HUDEP-2 (cell line): Measurements from ENCODE around the gene TAS2R40.
"Not testable (repeated sequence)": the region's sequence is repeated elsewhere in the genome, so short reads cannot be mapped to it uniquely, and the experiment has no call there.

Experiments
- DNase-seq, 76 experiments: peaks; one replicate each; lab custom pipeline; 2025; ENCODE audit not compliant: unreplicated experiment in 76 of 76; lab: John Stamatoyannopoulos, UW

Gene TAS2R40

GRCh38 chr7:143221737-143222136, at the start of gene TAS2R40:
TSS of gene TAS2R40 (plus strand) at chr7:143222037. CDS start at chr7:143222079, 42 bp downstream.
- DNase-seq: no peak

GRCh38 chr7:143172354-143172753, 49.5 kb upstream of the TAS2R40 start:
- no peak for DNase-seq

DNA sequence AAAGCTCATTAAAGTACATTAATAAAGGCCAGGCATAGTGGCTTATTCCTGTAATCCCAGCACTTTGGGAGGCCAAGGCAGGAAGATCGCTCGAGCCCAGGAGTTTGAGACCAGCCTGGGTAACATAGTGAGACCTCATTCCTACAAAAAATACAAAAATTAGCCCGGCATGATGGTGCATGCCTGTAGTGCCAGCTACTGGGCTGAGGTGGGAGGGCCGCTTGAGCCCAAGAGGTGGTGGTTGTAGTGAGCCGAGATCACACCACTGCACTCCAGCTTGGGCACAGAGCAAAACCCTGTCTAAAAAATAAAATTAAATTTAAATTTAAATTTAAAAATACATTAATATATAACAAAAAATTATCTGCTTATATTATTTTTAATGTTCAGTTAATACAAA, 45.7 kb upstream of the TAS2R40 start:
- no peak for DNase-seq

DNA sequence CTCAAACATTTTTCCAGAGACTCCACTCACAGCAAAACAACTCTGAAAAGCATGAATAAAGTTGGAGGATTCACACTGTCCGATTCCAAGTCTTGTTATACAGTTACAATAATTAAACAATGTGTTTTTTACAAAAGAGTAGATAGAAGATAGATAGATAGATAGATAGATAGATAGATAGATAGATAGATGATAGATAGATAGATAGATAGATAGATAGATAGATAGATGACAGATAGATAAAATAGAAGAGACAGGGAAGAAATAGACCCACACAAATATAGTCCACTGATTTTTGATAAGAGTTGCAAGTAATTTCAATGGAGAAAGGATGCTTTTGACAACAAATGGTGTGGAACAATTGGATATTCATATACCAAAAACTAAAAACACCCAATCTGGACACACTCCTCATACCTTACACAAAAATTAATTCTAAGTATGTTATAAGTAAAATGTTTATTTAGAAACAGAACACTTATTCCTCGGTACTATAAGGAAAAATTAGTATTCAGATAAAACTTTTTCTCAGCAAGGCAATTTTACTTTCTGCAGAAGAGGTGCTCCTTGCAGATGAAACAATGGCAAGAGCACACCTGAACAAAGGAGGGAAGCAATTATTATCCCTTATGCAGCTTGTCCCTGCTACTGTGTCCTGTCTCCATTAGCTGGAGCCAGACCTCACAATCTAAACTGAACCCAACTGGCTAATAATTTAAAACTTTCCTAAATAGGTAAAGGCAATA, 44.3 kb upstream of the TAS2R40 start:
- no peak for DNase-seq

- DNase-seq: not testable (repeated sequence)
Measured at GRCh38 chr7:143180771-143181170, 41.1 kb upstream of the TAS2R40 start.

DNA sequence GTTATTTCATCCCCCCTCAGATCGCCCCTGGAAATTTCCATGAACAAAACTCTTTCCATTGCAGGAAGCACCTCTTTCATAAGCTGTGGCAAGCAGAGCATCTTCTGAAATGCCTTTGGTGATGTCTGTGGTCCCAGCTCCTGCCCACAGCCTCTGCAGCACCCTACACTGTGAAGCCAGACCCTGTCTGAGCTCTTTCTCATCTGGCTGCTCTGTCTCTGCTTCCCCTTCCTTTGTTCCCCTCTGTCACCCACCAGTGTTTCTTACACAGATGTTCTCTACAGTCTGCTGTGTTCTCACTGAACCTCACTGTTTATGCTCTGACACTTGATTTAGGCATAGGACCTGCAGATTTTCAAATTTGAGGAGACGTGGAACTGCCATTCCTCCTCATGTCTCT, 40.5 kb upstream of the TAS2R40 start:
- DNase-seq: no peak

DNA sequence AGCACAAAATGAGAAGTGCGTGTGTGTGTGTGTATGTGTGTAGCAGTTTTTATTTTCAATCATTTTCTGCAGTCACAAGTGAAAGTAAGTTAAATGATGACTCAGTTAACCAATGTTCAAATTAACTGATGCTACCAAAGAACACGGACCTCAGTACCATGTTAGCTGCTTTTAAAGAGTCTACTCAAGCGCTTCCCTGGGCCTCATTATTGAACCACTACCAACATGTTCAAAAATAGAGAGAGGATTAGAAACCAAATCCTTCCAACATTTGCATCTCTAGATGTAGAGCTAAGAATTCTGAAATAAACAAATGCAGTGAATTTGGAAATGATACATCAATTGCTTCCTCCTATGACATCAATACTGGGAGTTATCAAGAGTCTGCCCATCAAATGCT, 38.8 kb upstream of the TAS2R40 start, which contains the start of gene TAS2R39:
TSS of gene TAS2R39 (plus strand) at position 396 of the 400 bp plus-strand sequence. CDS start at position 396, 0 bp downstream.
- DNase-seq: no peak

- no peak for DNase-seq
Measured at GRCh38 chr7:143185551-143185950, 36.3 kb upstream of the TAS2R40 start.

- DNase-seq: no peak
Measured at GRCh38 chr7:143188994-143189393, 32.8 kb upstream of the TAS2R40 start.

GRCh38 chr7:143193880-143194279, 28.0 kb upstream of the TAS2R40 start:
- DNase-seq: no peak

DNA sequence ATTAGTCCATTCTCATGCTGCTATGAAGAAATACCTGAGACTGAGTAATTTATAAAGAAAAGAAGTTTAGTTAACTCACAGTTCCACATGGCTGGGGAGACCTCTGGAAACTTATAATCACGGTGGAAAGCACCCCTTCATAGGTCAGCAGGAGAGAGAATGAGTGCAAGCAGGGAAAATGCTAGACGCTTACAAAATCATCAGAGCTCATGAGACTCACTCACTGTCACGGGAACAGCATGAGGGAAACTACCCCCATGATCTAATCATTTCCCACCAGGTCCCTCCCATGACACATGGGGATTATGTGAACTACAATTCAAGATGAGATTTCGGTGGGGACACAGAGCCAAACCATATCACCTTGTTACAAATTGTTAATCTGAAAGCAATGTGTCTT, 22.8 kb upstream of the TAS2R40 start:
- no peak for DNase-seq

GRCh38 chr7:143202161-143202560, 19.7 kb upstream of the TAS2R40 start:
- DNase-seq: no peak

GRCh38 chr7:143203386-143203785, 18.5 kb upstream of the TAS2R40 start:
- no peak for DNase-seq

DNA sequence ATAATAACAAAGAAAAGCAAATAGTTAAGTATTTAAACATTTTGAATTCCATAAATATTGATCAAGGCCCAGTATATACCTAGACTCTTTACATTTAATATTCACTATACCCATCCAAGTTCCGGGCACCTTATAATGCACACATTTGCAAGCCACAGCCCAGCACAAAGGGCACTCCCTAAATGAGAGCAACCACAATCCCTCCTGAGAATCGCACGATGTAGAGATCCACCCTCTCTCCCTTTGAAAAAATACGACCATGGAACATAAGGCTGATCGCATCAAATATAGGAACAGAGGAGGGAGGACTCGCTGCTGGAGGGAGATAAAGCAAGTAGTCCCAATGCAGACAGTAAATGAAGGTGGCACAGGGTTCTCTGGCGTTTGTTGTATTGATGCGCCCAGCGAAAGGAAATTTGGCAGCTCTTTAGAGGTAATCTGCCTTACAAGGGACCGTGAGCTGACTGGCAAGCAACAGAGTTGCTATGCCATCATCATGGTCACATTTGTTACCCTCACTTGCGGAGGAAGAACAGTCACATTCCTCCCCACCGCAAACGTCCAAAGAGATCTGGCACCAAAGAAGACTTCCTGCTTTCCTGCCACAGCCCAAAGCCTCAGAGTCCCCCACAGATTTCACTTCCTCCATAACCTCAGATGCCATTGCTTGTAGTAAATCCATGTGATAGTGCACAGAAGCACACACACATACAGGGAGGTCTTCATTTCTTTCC, 16.1 kb upstream of the TAS2R40 start:
- DNase-seq: no peak

DNA sequence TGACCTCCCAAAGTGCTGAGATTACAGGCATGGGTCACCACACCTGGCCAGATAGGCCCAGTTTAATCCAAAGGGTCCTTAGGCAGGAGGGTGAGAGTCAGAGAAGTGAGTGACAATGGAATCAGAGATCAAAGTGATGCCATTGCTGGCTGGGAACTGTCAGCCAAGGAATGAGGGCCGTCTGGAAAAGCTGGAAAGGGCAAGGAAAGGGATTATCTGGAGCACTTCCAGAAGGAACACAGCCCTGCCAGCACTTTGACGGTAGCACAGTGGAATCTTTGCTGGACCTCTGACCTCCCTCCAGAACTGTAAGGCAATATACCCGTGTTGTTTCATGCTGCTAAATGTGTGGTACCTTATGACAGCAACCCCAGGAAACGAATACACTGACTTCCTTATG, 11.3 kb upstream of the TAS2R40 start:
- DNase-seq: no peak

GRCh38 chr7:143213478-143213877, 8.4 kb upstream of the TAS2R40 start:
- not testable (repeated sequence) for DNase-seq

DNA sequence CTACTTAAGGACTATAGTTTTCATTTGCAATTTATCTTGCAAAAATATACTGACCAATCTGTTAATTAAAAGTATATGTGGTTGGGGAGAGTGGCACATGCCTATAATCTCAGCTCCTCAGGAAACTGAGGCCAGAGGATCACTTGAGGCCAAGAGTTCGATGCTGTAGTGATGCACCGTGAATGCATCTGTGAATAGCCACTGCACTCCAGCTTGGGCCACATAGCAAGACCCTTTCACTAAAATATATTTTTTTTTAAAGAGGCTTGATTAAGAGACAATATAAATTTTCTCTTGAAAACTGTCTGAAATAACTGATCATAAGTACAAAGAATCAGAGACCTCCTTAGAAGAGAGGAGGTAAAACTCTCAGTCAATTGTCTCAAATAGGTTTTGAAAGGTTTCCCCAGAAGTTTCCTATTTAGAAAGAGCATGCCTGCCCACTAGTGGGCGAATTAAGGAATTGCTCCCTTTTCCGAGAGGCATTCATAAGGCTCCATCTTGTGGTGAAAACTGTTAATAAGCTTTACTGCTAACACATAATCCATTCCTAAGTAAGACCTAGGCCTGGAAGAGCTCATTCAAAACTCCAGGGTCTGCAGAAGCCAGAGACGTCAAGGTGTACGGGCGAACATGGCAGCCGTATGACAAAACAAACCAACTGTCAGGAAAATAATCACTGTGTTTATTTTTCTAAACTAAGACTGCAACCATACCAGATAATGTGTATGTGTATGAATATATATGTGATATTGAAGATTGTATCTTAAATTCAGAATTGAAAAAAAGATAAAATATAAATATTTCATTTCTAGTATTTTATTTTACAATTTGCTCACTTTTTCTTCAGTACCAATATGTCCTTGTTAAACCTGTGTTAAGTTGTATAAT, 6.8 kb upstream of the TAS2R40 start:
- DNase-seq: peak in 53 of 76 experiments; percentile 1 to 77 (median 51)

GRCh38 chr7:143216151-143216550, 5.7 kb upstream of the TAS2R40 start:
- DNase-seq: no peak

GRCh38 chr7:143216686-143217085, 5.2 kb upstream of the TAS2R40 start:
- DNase-seq: no peak

GRCh38 chr7:143217806-143218205, 4.0 kb upstream of the TAS2R40 start:
- no peak for DNase-seq

GRCh38 chr7:143221286-143221685, 551 bp upstream of the TAS2R40 start:
- DNase-seq: no peak
